ENCODE results near the gene KCNQ1OT1.
"Not testable (repeated sequence)": the region's sequence is repeated elsewhere in the genome, so short reads cannot be mapped to it uniquely, and the experiment has no call there.

Gene KCNQ1OT1

GRCh38 chr11:2650343-2650867 lies 49.4 kb downstream of the KCNQ1OT1 start:
- no peak for DNase-seq

- no peak for DNase-seq
Measured at GRCh38 chr11:2649848-2650247, 49.9 kb downstream of the KCNQ1OT1 start.

- no peak for DNase-seq
Measured at GRCh38 chr11:2649400-2649799, 50.4 kb downstream of the KCNQ1OT1 start.

GRCh38 chr11:2647953-2648352 lies 51.8 kb downstream of the KCNQ1OT1 start:
- no peak for DNase-seq

DNA sequence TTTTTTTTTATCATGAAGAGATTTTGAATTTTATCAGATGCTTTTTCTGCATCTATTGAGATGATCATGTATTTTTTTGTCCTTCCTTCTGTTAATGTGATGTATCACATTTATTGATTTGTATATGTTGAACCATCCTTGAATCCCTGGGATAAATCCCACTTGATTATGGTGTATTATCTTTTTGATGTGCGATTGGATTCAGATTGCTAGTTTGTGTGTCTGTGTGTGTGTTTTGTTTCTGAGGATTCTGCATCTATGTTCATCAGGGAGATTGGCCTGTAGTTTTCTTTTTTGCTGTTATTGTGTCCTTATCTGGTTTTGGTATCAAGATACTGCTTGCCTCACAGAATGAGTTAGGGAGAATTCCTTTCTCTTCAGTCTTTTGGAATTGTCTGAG lies 52.6 kb downstream of the KCNQ1OT1 start:
- no peak for DNase-seq

- no peak for DNase-seq
Measured at GRCh38 chr11:2645779-2646118, 54.0 kb downstream of the KCNQ1OT1 start.

DNA sequence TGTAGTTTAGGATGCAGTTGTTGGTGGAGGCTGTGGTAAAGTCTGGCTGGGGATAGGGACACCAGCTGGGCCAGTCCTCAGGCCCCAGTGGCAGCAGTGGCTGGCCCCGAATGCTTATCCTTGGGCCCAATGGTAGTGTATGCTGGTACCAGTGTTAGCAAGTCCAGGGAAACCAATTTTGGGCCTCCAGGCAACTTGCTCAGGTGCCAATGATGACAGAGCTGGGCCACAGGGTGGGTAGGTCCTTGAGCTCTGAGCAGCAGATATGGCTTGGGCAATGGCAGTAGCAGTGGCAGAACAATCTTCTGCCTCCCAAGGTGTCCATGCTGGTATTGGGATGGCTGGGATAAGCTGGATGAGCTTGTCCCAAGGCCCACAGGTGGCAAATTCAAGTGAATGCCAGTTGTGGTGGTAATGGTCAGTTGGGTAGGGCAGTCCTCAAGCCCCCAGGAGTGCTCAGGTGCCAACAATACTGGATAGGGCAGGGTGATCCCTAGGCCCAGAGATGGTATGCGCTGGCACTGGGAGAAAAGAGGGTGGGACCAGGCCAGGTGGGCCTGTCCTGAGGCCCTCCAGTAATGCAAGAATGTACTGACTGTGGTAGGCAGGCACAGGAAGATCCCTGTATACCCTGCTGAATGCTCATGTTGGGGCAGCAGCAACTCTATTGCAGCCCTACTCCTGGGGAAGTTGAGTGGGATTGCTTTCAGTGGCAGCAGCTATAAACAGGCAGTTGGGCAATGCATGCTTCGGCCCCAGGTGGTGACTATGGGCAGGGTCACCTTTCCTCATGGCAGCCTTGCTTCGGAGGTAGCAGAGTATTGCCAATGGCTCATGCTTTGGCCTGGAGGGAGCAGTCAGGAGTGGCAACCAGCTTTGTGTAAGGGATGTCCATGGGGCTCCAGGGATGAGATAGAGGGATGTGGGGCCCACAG lies 54.7 kb downstream of the KCNQ1OT1 start:
- DNase-seq: no peak

DNA sequence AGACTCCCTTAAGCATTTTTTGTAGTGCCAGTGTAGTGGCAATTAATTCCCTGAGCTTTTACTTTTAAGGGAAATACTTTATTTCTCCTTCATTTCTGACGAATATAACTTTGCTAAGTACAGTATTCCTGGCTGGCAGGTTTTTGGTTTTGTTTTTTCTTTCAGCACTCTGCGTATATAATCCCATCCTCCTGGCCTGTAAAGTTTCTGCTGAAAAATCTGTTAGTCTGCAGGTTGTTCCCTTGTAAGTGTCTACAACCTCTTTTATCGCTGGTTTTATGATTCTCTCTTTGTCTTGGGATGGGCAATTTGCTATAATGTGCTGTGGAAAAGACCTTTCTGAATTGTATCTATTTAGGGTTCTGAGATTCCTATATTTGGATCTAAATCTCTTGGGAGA lies 56.0 kb downstream of the KCNQ1OT1 start:
- no peak for DNase-seq

DNA sequence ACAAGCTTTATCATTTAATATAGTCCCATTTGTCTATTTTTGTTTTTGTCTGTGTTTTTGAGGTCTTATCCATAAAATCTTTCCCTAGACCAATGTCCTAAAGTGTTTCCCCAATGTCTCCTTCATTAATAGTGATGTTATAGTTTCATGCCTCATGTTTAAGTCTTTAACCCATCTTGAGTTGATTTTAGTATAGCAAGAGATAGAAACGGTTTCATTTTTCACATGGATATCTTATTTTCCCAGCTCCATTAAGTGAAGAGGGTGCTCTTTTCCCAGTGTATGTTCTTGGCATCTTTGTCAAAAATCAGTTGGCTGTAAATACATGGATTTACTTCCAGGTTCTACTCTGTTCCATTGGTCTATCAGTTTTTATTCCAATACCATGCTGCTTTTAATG lies 58.2 kb downstream of the KCNQ1OT1 start:
- no peak for DNase-seq

DNA sequence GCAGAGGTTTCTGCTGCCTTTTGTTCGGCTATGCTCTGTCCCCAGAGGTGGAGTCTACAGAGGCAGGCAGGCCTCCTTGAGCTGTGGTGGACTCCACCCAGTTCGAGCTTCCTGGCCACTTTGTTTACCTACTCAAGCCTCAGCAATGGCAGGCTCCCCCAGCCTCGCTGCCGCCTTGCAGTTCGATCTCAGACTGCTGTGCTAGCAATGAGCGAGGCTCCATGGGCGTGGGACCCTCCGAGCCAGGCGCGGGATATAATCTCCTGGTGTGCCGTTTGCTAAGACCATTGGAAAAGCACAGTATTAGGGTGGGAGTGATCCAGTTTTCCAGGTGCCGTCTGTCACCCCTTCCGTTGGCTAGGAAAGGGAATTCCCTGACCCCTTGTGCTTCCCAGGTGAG lies 60.0 kb downstream of the KCNQ1OT1 start:
- DNase-seq: not testable (repeated sequence)

- no peak for DNase-seq
Measured at GRCh38 chr11:2631161-2631560, 68.6 kb downstream of the KCNQ1OT1 start.

DNA sequence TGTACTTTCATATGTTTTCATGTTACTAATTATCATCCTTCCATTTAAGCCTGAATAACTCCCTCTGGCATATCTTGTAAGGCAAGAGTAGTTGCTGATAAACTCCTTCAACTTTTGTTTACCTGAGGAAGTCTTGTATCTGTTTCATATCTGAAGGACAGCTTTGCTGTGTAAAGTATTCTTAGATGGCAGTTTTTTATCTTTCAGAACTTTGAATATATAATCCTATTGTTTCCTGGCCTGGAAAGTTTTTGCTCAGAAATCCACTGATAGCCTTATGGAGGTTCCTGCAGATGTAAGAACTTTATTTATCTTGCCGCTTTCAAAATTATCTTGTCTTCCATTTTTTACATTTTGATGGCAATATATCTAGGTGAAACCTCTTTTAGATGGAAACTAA lies 69.1 kb downstream of the KCNQ1OT1 start:
- DNase-seq: no peak

- no peak for DNase-seq
Measured at GRCh38 chr11:2625183-2625582, 74.6 kb downstream of the KCNQ1OT1 start.

- no peak for DNase-seq
Measured at GRCh38 chr11:2621894-2622293, 77.9 kb downstream of the KCNQ1OT1 start.

DNA sequence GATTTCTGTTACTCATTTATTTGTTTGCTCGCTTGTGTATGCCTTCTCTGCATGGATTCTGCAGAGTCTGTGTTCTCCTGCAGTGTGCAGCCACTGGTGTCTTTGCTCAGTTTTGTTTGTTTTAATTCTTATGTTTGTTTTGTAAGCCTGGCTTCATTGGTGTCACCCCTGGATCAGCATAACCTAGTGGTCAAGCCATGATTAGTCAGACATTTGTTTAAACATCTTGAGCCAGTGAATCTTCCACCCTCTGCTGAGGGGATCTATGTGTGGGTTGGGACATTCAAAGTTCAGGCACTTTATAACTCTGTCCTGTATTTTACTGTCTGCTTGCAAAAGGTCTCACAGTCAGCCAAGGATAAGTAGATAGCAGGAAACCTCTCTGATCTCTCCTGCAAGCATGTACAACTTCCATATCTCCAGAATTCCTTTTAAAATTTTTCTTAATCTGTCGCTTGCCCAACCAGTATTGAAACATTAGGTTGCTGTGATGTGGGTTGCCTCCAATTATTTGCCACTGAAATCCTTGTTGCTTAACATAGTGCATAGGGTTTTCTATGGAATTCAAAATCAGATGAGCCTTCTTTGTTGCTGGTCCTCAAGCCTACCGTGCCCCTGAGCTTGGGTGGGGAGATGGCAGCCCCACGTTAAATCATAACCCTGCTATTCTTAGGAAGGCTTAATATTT lies 86.8 kb downstream of the KCNQ1OT1 start:
- no peak for DNase-seq

- no peak for DNase-seq
Measured at GRCh38 chr11:2609345-2609744, 90.4 kb downstream of the KCNQ1OT1 start.

DNA sequence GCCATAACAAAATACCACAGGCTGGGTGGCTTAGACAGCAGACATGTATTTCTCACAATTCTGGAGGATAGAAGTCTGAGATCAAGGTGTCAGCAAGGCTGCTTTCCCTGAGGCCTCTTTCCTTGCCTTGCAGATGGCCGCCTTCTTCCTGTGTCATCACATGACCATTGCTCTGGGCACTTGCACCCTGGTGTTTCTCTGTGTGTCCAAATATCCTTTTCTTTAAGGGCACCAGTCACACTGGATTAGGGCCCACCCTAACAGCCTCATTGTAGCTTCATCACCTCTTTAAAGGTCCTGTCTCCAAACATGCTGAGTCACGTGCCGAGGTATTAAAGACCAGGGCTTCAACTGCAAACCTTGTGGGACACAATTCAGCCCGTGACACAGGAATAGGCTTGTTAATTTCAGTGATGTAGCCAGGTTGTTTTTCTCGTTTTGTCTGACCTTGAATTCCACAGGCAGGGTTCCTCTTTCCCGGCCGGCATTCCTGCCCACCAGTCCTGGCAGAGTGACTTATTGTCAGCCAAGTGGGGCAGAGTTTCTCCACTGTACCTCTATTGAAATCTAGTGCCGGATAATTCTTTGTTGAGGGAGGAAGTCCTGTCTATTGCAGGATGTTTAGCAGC lies 100.1 kb downstream of the KCNQ1OT1 start:
- no peak for DNase-seq

GRCh38 chr11:2595204-2595603 lies 104.6 kb downstream of the KCNQ1OT1 start:
- DNase-seq: no peak

GRCh38 chr11:2594267-2594666 lies 105.5 kb downstream of the KCNQ1OT1 start:
- DNase-seq: no peak

DNA sequence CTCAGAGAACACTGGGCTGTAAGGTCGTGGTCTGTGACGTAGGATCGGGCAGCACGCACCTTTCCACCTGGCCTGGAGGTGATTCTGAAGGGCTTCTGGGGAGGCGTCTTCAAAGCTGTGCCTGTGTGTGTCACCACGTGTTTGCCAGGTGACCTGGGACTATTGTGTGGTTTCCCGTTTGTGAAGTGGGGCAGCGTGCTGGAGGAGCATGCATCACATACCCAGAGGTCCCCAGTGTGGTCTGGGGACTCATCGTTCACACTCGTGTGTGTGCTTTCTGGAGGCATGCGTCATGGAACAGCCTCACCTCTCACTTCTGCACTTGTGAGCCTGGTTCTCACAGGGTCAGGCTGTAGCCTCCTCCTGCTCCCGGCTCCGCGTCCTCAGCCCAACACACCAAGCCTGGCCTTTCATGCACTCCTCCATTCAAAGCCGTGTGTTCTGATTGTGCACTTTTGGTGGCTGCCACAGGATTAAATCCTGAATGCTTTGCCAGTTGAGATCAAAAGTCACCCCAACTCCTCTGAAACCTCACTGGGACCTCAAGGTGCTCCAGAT lies 106.3 kb downstream of the KCNQ1OT1 start:
- DNase-seq: no peak

- no peak for DNase-seq
Measured at GRCh38 chr11:2592559-2593392, 107.0 kb downstream of the KCNQ1OT1 start.

DNA sequence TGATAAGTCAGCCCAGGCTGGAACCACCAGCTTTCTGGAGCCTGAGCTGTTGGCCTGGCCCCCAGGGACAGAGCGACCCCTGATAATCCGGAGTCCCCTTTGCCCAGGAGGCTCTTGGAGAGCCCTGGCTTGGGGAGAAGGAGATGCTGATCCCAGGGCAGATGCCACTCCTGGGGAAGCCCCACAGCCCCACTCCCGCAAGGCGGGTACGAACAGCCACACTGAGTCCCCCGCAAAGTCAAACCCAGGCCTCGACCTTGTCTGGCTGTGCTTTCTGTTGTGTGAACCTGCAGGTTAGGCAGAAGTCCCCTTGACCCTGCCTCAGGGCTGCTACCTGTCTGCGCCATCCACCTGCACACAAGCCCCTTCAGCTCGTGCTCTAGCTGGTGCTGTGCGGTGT lies 108.0 kb downstream of the KCNQ1OT1 start:
- no peak for DNase-seq

Measured in AML-193 (cell line).